NCI-H774 (cell line): ENCODE measurements around the gene VWC2L.

Source experiments
- DNase-seq: peaks from one replicate; lab custom pipeline; 2025; lab: John Stamatoyannopoulos, UW

Gene VWC2L

GRCh38 chr2:214593727-214594126 lies 182.9 kb downstream of the VWC2L start:
- DNase-seq, result no peak

GRCh38 chr2:214601852-214602633 lies 191.2 kb downstream of the VWC2L start:
- no peak for DNase-seq

GRCh38 chr2:214604861-214605260 lies 194.0 kb downstream of the VWC2L start:
- no peak for DNase-seq

- no peak for DNase-seq
Measured at GRCh38 chr2:214607051-214607450, 196.2 kb downstream of the VWC2L start.

GRCh38 chr2:214611015-214611414 lies 200.2 kb downstream of the VWC2L start:
- DNase-seq, result no peak

- DNase-seq, result no peak
Measured at GRCh38 chr2:214624166-214624760, 213.4 kb downstream of the VWC2L start.

- DNase-seq, result no peak
Measured at GRCh38 chr2:214628091-214628490, 217.2 kb downstream of the VWC2L start.
